Activated naive CD8-positive, alpha-beta T cell treated with anti-CD3 and anti-CD28 coated beads for 36 hours (primary cell): ENCODE results near the gene MEGF11. TPM values are rescaled to one million over a fixed set of nuclear protein-coding genes. Genes with fewer than 3 reads are reported as not detected.
"Not testable (repeated sequence)": the region's sequence is repeated elsewhere in the genome, so short reads cannot be mapped to it uniquely, and the experiment has no call there.

Source experiments
- DNase-seq: peaks from one replicate; pipeline ENCODE4 v3.0.0; 2021
- H3K27ac Mint-ChIP-seq: one replicate; pipeline ENCODE4 v1.8.0; 2022; ENCODE audit warnings: mild to moderate bottlenecking, moderate library complexity, mixed read lengths
- H3K27me3 Mint-ChIP-seq: one replicate; pipeline ENCODE4 v1.8.0; 2022; ENCODE audit warnings: mild to moderate bottlenecking, mixed read lengths
- H3K36me3 Mint-ChIP-seq: one replicate; pipeline ENCODE4 v1.8.0; 2021; ENCODE audit warnings: mild to moderate bottlenecking, mixed read lengths
- H3K4me1 Mint-ChIP-seq: one replicate; pipeline ENCODE4 v1.8.0; 2021; ENCODE audit warnings: mixed read lengths
- H3K4me3 Mint-ChIP-seq: one replicate; pipeline ENCODE4 v1.8.0; 2022; ENCODE audit warnings: mild to moderate bottlenecking, moderate library complexity, mixed read lengths
- H3K9me3 Mint-ChIP-seq: one replicate; pipeline ENCODE4 v1.8.0; 2022; ENCODE audit warnings: mixed read lengths
- total RNA-seq, 2 experiments: library from RNA; stranded (reverse); gene quantifications; one replicate each; pipeline ENCODE4 v1.2.3, GENCODE V29; 2021

The MEGF11 gene
- total RNA-seq, 2 experiments from 2014 or later = not detected

- Mint-ChIP-seq H3K27ac (no peak overlapping the region), H3K9me3 (no peaks in the 10 kb centered on the region), H3K27me3 (no peaks in the 10 kb centered on the region), H3K4me3 (no peak overlapping the region), H3K4me1 (peaks cover 19% of the 10 kb centered on the region), H3K36me3 (no peaks in the 10 kb centered on the region)
- no peak for DNase-seq
Observed at GRCh38 chr15:66287461-66288057, 34.0 kb upstream of the MEGF11 start.

DNA sequence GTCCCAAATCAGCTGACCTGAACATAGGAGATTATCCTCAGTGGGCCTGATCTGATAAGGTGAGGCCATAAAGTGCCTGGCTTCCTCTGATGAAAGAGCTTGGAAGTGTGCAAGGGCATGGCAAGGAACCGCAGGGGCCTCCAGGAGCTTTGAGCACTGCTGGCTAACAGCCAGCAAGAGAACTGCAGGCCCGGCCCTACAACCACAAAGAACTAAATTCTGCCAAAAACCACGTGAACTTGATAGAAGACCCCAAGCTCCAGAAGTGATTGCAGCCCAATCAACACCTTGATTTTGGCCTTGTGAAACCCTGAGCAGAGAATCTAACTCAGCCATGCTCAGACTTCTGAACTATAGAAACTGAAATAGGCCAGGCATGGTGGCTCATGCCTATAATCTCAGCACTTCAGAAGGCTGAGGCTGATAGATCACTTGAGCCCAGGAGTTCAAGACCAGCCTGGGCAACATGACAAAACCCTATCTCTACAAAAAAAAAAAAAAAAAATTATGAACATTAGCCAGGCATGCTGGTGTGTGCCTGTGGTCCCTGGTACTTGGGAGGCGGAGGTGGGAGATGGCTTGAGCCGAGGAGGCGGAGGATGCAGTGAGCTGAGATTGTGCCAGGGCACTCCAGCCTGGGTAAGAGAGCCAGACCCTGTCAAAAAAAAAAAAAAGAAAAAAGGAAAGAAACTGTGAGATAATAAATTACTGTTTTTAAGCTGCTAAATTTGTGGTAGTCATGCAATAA is 32.2 kb upstream of the MEGF11 start:
- no peaks in the 10 kb centered on the region for H3K9me3 Mint-ChIP-seq
- no peak overlapping the region for H3K27ac Mint-ChIP-seq
- DNase-seq = no peak
- no peaks in the 10 kb centered on the region for H3K27me3 Mint-ChIP-seq
- peaks cover 7% of the 10 kb centered on the region for H3K4me1 Mint-ChIP-seq
- no peaks in the 10 kb centered on the region for H3K36me3 Mint-ChIP-seq
- no peak overlapping the region for H3K4me3 Mint-ChIP-seq

DNA sequence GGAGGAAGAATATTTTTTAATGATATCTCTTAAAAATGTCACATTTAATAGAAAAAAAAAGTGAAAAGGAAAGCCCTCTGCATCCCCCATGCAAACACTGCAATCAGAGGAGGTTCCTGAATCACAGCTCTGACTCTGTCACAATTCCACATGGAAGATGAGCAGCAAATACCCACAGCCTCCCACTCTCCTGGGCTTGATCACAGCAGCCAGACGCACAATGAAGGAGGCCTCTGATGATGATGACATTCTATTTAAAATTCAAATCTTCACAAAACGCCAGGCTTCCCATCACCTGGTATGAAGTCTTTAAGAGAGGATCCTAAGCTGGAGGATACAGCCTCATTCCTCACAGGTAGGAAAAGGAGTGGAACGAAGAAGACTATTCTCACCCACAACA is 30.7 kb upstream of the MEGF11 start:
- no peak for DNase-seq
- H3K4me3 Mint-ChIP-seq = no peak overlapping the region
- no peaks in the 10 kb centered on the region for H3K36me3 Mint-ChIP-seq
- H3K27me3 Mint-ChIP-seq = no peaks in the 10 kb centered on the region
- no peak overlapping the region for H3K27ac Mint-ChIP-seq
- H3K9me3 Mint-ChIP-seq = no peaks in the 10 kb centered on the region
- H3K4me1 Mint-ChIP-seq = peaks cover 2% of the 10 kb centered on the region

DNA sequence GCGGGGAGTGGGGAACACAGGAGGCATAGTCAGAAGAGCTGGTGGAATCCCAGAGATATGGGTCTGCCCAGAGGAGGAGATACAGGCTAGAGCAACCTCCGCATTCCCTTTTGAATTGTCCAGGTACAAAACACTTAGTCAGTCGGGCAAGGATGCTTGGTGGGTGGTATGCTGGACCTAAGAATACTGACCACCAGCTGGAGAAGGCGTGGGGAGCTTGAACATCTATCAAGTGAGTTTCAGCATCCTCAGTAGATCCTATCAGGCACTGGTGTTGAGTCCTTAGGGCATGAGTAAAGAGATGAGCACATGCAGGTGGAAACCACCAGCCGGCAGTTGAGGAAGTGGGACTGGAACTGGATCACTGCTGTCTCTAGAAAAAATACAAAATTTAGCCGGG is 25.1 kb upstream of the MEGF11 start:
- no peak for DNase-seq
- Mint-ChIP-seq H3K27me3 (no peaks in the 10 kb centered on the region), H3K4me3 (no peak overlapping the region), H3K36me3 (no peaks in the 10 kb centered on the region), H3K27ac (no peak overlapping the region), H3K4me1 (no peaks in the 10 kb centered on the region), H3K9me3 (no peaks in the 10 kb centered on the region)

- Mint-ChIP-seq H3K27ac (no peak overlapping the region), H3K36me3 (no peaks in the 10 kb centered on the region), H3K9me3 (no peaks in the 10 kb centered on the region), H3K4me3 (no peak overlapping the region), H3K27me3 (no peaks in the 10 kb centered on the region), H3K4me1 (no peaks in the 10 kb centered on the region)
- no peak for DNase-seq
Observed at GRCh38 chr15:66278056-66278455, 24.5 kb upstream of the MEGF11 start.

DNA sequence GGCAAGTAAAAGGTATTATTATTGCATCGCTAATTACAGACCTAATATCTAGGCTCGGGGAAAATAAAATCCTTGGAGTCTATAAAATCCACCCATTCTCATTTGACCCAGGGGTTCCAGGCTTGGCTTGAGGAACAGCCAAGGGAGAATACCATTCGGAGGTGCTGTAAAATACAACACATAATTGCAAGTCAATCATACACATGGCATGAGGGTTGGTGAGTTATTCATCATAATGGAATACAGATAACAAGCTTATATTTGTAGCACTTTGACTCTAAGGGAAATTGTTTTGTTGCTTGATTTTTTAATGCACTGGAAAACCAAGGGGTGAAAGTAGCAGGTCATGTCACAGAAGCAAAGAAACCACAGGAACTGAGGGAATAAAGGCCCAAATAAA is 23.0 kb upstream of the MEGF11 start:
- H3K27me3 Mint-ChIP-seq = no peaks in the 10 kb centered on the region
- no peak overlapping the region for H3K4me3 Mint-ChIP-seq
- no peaks in the 10 kb centered on the region for H3K9me3 Mint-ChIP-seq
- H3K36me3 Mint-ChIP-seq = no peaks in the 10 kb centered on the region
- no peaks in the 10 kb centered on the region for H3K4me1 Mint-ChIP-seq
- no peak for DNase-seq
- no peak overlapping the region for H3K27ac Mint-ChIP-seq

- Mint-ChIP-seq H3K27me3 (no peaks in the 10 kb centered on the region), H3K9me3 (no peaks in the 10 kb centered on the region), H3K4me3 (no peak overlapping the region), H3K27ac (no peak overlapping the region), H3K4me1 (no peaks in the 10 kb centered on the region), H3K36me3 (no peaks in the 10 kb centered on the region)
- DNase-seq = no peak
Observed at GRCh38 chr15:66275352-66275751, 21.8 kb upstream of the MEGF11 start.

DNA sequence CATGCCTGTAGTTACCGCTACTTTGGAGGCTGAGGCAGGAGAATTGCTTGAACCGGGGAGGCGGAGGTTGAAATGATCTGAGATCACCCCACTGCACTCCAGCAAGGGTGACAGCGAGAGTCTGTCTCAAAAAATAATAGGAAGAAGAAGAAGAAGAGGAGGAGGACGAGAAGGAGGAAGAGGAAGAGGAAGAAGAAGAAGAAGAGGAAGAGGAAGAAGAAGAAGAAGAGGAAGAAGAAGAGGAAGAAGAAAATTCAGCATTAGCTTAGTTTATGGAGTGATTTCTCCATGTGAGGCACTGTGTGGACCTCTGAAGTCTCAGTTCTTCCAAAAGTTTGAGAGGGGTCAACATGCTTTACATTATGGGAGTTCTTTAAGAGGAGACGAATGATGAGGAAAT is 17.4 kb upstream of the MEGF11 start:
- no peak overlapping the region for H3K4me3 Mint-ChIP-seq

DNA sequence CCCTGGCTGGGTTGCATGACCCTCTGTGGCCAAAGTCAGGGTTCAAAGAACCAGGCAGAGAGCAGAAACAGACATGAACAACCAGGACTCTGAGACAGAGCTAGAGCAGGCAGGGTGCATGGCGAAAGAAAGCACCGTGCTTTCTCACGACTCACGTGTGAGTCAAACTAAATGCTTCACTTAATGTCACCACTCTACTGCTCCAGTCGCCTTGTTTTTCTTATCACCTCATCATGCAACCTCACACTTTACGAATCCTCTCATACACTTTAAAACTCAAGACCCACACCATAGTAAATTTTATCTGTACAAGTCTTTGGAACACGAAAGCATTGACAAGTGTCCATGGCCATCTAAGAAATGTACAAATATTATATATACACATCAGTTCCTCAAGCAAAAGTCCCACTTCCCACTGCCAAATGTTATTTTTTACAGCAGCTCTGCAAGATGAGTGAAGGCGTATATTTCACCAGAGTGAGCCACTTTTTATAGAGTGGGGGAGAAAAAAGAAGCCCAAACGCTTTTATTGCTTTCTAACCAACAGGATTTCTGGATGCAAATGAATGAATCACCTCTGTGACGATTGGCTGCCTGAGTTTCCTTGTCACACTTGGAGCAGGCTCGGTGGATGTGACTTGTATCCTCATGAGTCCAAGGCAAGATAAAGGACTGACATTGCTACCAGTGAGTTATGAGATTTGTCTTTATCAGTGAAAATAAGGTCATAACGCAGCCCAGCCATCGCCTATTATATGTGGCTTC is 16.0 kb upstream of the MEGF11 start:
- Mint-ChIP-seq H3K4me1 (no peaks in the 10 kb centered on the region), H3K27me3 (peaks cover 5% of the 10 kb centered on the region), H3K36me3 (no peaks in the 10 kb centered on the region), H3K27ac (no peak overlapping the region), H3K4me3 (no peak overlapping the region), H3K9me3 (no peaks in the 10 kb centered on the region)
- no peak for DNase-seq

More for the DNA sequence above, 17.4 kb upstream of the MEGF11 start:
- Mint-ChIP-seq H3K9me3 (no peaks in the 10 kb centered on the region), H3K27me3 (peaks cover 5% of the 10 kb centered on the region), H3K27ac (no peak overlapping the region), H3K4me1 (no peaks in the 10 kb centered on the region), H3K36me3 (no peaks in the 10 kb centered on the region)
- no peak for DNase-seq

DNA sequence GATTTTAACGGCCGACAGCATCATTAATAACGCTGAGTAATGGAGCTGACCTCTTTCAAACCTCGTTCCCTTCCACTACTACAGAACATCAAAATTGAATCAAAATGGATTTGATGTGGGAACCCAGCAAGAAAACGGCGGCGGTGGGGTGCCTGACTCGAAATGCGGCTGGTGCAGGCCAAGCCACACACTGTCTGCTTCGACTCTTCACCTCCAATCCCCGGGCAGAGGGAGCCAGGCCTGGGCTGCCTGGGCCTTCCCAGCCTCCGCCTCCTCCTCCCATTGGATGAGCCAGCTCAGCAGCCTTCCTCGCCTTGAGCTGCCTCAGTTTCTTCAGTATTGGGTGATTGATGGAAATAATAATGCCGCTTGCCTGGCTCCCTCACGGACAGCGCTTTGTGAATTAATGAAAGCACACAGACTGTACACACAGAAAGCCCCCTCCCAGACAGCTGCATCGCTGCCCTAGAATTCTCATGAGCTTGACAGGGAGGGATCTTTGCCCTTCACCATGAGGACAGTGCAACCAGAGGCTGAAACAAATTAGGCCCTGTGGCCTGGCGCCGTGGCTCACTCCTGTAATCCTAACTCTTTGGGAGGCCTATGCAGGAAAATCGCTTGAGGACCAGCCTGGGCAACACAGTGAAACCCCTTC is 11.4 kb upstream of the MEGF11 start:
- peaks cover 10% of the 10 kb centered on the region for H3K9me3 Mint-ChIP-seq
- H3K4me3 Mint-ChIP-seq = no peak overlapping the region
- peaks cover 13% of the 10 kb centered on the region for H3K27me3 Mint-ChIP-seq
- no peak overlapping the region for H3K27ac Mint-ChIP-seq
- H3K36me3 Mint-ChIP-seq = peaks cover 3% of the 10 kb centered on the region
- no peaks in the 10 kb centered on the region for H3K4me1 Mint-ChIP-seq
- DNase-seq = no peak

GRCh38 chr15:66262837-66263236 is 9.3 kb upstream of the MEGF11 start:
- H3K4me1 Mint-ChIP-seq, H3K36me3 Mint-ChIP-seq, H3K4me3 Mint-ChIP-seq, H3K27ac Mint-ChIP-seq, DNase-seq: not testable (repeated sequence)
- H3K9me3 Mint-ChIP-seq = peaks cover 10% of the 10 kb centered on the region
- H3K27me3 Mint-ChIP-seq = peaks cover 13% of the 10 kb centered on the region

GRCh38 chr15:66261056-66261455 is 7.5 kb upstream of the MEGF11 start:
- peaks cover 10% of the 10 kb centered on the region for H3K9me3 Mint-ChIP-seq
- H3K27ac Mint-ChIP-seq = no peak overlapping the region
- no peak overlapping the region for H3K4me3 Mint-ChIP-seq
- peaks cover 3% of the 10 kb centered on the region for H3K36me3 Mint-ChIP-seq
- H3K27me3 Mint-ChIP-seq = peaks cover 16% of the 10 kb centered on the region
- DNase-seq = no peak
- H3K4me1 Mint-ChIP-seq = no peaks in the 10 kb centered on the region

DNA sequence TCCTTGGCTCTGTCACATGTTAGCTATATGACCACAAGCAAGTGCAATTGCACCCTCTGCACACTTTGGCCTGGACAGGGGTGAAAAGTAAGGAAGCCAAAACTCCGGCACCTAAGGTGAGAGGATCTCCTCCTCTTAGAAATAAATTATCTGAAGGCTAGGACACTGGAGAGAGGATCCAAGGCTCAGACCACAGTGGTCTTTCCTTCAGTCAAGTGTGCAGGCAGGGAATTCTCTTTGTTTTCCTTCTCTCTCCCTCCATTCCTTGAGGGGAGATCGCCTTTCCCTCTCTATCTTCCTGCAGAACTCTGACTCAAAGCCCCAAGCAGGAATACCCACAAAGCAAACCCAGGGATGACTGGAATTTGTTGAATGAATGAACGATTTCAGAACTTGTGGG is 3.1 kb upstream of the MEGF11 start:
- Mint-ChIP-seq H3K27ac (no peak overlapping the region), H3K36me3 (no peaks in the 10 kb centered on the region), H3K4me3 (no peak overlapping the region), H3K9me3 (no peaks in the 10 kb centered on the region), H3K4me1 (peaks cover 8% of the 10 kb centered on the region), H3K27me3 (peaks cover 48% of the 10 kb centered on the region)
- DNase-seq = no peak

- no peak overlapping the region for H3K4me3 Mint-ChIP-seq
- no peak overlapping the region for H3K27ac Mint-ChIP-seq
- DNase-seq = no peak
- H3K4me1 Mint-ChIP-seq = peaks cover 8% of the 10 kb centered on the region
- H3K36me3 Mint-ChIP-seq = no peaks in the 10 kb centered on the region
- no peaks in the 10 kb centered on the region for H3K9me3 Mint-ChIP-seq
- H3K27me3 Mint-ChIP-seq = peaks cover 61% of the 10 kb centered on the region
Observed at GRCh38 chr15:66254951-66255676, 1.6 kb upstream of the MEGF11 start.
